Measurements from ENCODE around the gene FJX1.
"Not testable (repeated sequence)": the region's sequence is repeated elsewhere in the genome, so short reads cannot be mapped to it uniquely, and the experiment has no call there.

FJX1 gene

GRCh38 chr11:35633827-35634423 lies 15.7 kb downstream of the FJX1 start:
- no peak for DNase-seq

- no peak for DNase-seq
These were observed 17.7 kb downstream of the FJX1 start for GRCh38 chr11:35635933-35636332.

GRCh38 chr11:35639591-35640179 lies 21.4 kb downstream of the FJX1 start:
- no peak for DNase-seq

- DNase-seq: no peak
These were observed 23.1 kb downstream of the FJX1 start for GRCh38 chr11:35641171-35641897.

- no peak for DNase-seq
These were observed 23.7 kb downstream of the FJX1 start for GRCh38 chr11:35641964-35642363.

GRCh38 chr11:35647421-35648093 lies 29.3 kb downstream of the FJX1 start:
- DNase-seq: no peak

GRCh38 chr11:35650006-35650405 lies 31.7 kb downstream of the FJX1 start:
- peak; percentile 20 for DNase-seq

GRCh38 chr11:35650467-35650866 lies 32.2 kb downstream of the FJX1 start:
- DNase-seq: no peak

- no peak for DNase-seq
These were observed 33.0 kb downstream of the FJX1 start for GRCh38 chr11:35651263-35651662.

- DNase-seq: not testable (repeated sequence)
These were observed 34.5 kb downstream of the FJX1 start for GRCh38 chr11:35652786-35653185.

GRCh38 chr11:35654711-35655110 lies 36.5 kb downstream of the FJX1 start:
- no peak for DNase-seq

GRCh38 chr11:35655254-35655653 lies 37.0 kb downstream of the FJX1 start:
- no peak for DNase-seq

GRCh38 chr11:35655856-35656255 lies 37.6 kb downstream of the FJX1 start:
- no peak for DNase-seq

GRCh38 chr11:35658020-35658948 lies 40.0 kb downstream of the FJX1 start:
- no peak for DNase-seq

- DNase-seq: no peak
These were observed 43.3 kb downstream of the FJX1 start for GRCh38 chr11:35661534-35661933.

GRCh38 chr11:35662061-35662648 lies 43.9 kb downstream of the FJX1 start:
- no peak for DNase-seq

GRCh38 chr11:35662649-35663407 lies 44.6 kb downstream of the FJX1 start, which contains the start of gene TRIM44:
Gene TRIM44 (plus strand): TSS chr11:35662775. CDS start chr11:35663112, 337 bp downstream.
- DNase-seq: peak; percentile 88

GRCh38 chr11:35663408-35663702 lies 45.1 kb downstream of the FJX1 start:
- DNase-seq: no peak

GRCh38 chr11:35664977-35665441 lies 46.7 kb downstream of the FJX1 start:
- DNase-seq: no peak

- no peak for DNase-seq
These were observed 49.0 kb downstream of the FJX1 start for GRCh38 chr11:35667257-35667656.

GRCh38 chr11:35668350-35668749 lies 50.1 kb downstream of the FJX1 start:
- not testable (repeated sequence) for DNase-seq
